Stimulated activated memory B cell treated with anti-CD40 and anti-IgM and Interleukin-4, amounts not matched to agents 10 μg/mL and 1 μg/mL and 100 μg/mL, for 72 hours (primary cell): ENCODE measurements around the gene HOXA3.

Source experiments
- ATAC-seq: fragments of 150-1000 bp; cut with Tn5 transposase; 2 replicates; pipeline ENCODE4 v1.10.0; 2021
- H3K27ac Mint-ChIP-seq: one replicate; pipeline ENCODE4 v1.8.0; 2022; ENCODE audit warnings: mild to moderate bottlenecking, mixed read lengths
- H3K27me3 Mint-ChIP-seq: one replicate; pipeline ENCODE4 v1.8.0; 2022; ENCODE audit warnings: mixed read lengths
- H3K36me3 Mint-ChIP-seq: one replicate; pipeline ENCODE4 v1.8.0; 2022; ENCODE audit warnings: mixed read lengths
- H3K4me1 Mint-ChIP-seq: one replicate; pipeline ENCODE4 v1.8.0; 2022; ENCODE audit warnings: mixed read lengths
- H3K4me3 Mint-ChIP-seq: one replicate; pipeline ENCODE4 v1.8.0; 2022; ENCODE audit warnings: mild to moderate bottlenecking, moderate library complexity, mixed read lengths
- H3K9me3 Mint-ChIP-seq: one replicate; pipeline ENCODE4 v1.8.0; 2022; ENCODE audit warnings: mixed read lengths

The HOXA3 gene

DNA sequence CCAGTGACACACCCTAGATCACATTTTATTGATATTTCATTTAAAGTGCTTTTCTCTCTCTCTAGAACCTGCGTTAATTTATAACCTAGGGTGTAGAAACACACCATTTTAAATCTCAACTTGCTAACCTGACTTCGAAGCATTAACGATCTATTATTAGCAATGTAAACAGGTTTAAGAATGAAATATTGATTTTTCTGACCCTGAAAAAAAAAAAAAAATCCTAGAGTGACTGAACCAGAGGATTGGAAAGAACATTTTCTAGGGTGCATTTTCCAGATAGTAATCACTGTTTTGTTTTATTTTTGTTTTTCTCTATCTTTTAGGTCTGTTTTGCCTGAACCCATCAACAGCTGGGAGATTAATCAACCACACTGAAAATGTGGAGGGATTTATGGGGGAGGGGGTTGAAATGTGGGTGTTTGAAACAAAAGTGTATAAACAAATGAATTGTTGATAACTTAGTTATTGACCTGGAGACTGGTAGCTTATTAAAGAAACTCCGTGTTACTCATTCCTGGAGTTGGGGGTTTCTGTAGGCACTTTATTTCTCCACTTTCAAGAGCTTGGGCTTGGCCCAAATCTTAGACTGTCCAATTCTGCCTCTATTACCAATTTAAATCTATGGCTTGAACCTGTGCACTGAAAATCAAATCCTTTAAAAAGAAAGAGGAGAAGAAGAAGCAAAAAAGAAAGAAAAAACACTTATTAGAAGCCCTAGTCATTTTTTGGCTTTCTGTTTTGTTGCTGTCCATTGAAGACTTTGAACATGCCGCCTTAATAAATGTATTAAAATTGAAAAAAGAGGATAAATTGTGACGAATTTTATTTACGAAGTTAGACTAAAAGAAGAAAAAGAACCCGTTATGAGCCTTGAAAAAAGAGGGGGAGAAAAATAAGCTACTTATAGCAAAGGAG lies 52.7 kb downstream of the HOXA3 start:
- ATAC-seq: no peak
- no peaks in the 10 kb centered on the region for H3K9me3 Mint-ChIP-seq
- H3K36me3 Mint-ChIP-seq: peaks cover 32% of the 10 kb centered on the region
- H3K27me3 Mint-ChIP-seq: peaks cover 86% of the 10 kb centered on the region
- H3K4me1 Mint-ChIP-seq: peaks cover 45% of the 10 kb centered on the region
- no peak overlapping the region for H3K27ac Mint-ChIP-seq
- no peak overlapping the region for H3K4me3 Mint-ChIP-seq

DNA sequence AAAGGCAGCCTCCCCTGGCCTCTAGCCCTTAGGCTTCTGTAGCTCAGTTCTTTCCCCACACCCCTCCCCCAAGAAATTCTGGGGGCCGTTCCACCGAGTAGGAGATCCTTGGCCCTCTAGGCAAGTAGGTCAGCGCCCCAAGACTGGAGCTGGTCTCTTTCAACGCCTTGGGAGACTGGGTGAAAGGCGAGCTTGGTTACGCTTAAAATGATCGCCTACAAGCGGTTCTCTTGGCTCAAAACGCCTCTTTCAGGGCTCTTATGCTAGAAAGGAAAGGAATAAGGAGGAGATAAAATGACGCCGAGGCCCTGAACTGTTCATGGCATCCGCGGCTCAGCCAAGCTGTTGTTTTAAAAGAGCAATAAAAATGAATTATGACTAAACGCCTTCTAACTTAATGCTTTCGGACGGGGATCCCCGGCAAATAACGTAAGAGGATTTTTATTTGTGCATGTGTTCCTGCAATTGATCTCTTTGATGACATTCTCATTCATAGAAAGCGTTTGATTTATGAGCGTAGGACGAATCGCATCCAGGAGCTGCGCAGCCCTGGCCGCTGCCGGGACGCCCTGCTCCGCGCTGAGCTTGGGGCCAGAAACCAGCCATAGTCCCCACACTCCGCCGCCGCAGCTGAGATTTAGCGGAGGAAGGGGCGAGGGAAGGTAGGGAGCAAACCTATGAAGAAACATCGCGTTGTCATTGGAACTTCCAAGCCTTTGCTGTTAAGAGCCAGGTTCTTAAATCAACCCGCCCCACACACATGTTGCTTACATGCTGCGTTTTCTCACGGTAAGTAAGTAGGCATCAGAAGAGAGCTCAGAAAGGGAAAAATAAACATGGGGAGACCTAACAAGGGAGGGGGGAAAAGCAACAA lies 53.6 kb downstream of the HOXA3 start:
- ATAC-seq: no peak
- Mint-ChIP-seq H3K4me1 (peaks cover 54% of the 10 kb centered on the region), H3K27ac (no peak overlapping the region)

DNA sequence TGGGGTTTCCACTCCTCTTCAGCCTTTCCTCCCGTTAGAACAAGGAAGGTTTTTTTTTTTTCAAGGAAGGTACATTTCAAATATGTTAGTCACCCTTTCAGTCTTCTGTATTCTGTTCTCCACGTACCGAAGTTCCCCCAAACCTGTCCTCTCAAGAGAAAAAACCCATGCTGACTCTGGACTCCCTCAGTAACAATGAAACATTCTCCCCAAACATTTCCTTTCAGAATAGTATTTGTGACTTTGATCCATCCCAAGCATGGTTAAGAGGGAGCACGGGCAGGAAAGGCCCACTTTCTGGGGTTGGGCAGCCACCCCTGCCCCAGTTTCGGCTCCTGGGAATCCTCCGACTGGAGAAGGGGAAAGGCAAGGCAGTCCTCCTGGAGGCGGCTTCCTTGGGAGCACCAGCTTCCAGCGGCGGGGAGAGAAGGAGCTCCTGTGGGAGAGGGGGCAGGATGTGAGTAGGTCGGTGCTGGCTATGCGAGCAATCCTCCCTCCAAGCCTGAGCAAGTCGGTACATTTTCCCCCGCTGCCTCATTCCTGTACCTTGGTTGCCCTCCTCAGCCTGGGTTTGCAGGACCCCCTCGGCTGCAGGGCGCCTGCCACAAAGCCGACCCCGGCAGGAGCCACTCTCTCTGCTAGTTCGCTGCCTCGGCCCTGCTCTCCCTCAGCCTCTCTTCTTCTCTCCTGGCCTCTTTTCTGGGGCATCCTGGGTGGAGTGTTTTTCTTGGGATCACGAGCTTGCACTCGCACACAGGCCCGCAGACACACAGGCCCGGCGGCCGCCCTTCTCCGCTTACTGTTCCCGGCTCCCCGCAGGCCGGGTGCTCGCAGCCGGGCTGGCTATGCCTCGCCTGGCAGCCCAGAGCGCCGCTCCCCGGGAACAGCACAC lies 54.5 kb downstream of the HOXA3 start:
- Mint-ChIP-seq H3K4me1 (peaks cover 51% of the 10 kb centered on the region), H3K4me3 (peak overlapping the region; percentile 21)

More for the DNA sequence above, 53.6 kb downstream of the HOXA3 start:
- peaks cover 86% of the 10 kb centered on the region for H3K27me3 Mint-ChIP-seq
- H3K4me3 Mint-ChIP-seq: no peak overlapping the region
- H3K9me3 Mint-ChIP-seq: no peaks in the 10 kb centered on the region
- H3K36me3 Mint-ChIP-seq: peaks cover 32% of the 10 kb centered on the region

DNA sequence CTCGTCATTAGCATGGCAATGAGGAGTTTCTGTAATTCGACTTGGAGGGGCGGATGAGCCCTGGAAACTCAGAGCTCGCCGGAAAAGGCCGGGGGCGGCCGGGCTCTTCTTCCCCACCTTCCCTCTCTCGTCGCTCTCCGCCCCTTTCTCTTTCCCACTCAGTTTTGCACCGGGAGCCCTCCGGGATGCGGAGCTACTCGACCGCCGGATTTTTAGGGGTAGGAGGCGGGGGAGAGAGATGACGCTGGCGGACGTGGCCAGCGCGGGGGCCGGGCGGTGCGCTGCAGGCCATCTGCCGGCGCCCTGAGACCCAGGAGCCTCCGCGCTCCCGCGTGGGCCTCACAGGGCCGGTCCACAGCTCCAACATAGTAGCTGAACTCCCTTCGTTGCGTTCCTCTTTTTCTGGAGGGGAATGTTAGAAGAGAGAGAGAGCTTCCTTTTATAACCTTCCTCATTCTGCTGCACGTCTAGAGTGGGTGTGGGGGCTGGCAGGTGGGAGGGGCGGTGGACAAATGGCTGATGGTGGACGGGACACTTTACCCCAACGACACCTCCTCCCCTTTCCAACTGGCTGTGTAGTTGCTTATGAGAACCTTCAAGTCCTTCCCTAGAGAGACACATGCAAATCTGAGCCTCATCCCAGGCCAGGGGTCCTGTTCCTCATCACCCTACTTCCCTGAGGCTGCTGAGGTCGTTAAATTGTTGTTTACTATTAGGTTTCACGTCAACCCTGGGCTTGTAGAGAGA lies 55.4 kb downstream of the HOXA3 start:
- H3K4me1 Mint-ChIP-seq: peaks cover 43% of the 10 kb centered on the region
- peaks cover 32% of the 10 kb centered on the region for H3K36me3 Mint-ChIP-seq
- no peak for ATAC-seq
- H3K27ac Mint-ChIP-seq: peak overlapping the region; percentile 82
- no peaks in the 10 kb centered on the region for H3K9me3 Mint-ChIP-seq
- H3K4me3 Mint-ChIP-seq: peak overlapping the region; percentile 88
- H3K27me3 Mint-ChIP-seq: peaks cover 86% of the 10 kb centered on the region

More for the DNA sequence above, 54.5 kb downstream of the HOXA3 start:
- ATAC-seq: no peak
- peak overlapping the region; percentile 82 for H3K27ac Mint-ChIP-seq
- H3K9me3 Mint-ChIP-seq: no peaks in the 10 kb centered on the region
- peaks cover 32% of the 10 kb centered on the region for H3K36me3 Mint-ChIP-seq
- H3K27me3 Mint-ChIP-seq: peaks cover 86% of the 10 kb centered on the region

DNA sequence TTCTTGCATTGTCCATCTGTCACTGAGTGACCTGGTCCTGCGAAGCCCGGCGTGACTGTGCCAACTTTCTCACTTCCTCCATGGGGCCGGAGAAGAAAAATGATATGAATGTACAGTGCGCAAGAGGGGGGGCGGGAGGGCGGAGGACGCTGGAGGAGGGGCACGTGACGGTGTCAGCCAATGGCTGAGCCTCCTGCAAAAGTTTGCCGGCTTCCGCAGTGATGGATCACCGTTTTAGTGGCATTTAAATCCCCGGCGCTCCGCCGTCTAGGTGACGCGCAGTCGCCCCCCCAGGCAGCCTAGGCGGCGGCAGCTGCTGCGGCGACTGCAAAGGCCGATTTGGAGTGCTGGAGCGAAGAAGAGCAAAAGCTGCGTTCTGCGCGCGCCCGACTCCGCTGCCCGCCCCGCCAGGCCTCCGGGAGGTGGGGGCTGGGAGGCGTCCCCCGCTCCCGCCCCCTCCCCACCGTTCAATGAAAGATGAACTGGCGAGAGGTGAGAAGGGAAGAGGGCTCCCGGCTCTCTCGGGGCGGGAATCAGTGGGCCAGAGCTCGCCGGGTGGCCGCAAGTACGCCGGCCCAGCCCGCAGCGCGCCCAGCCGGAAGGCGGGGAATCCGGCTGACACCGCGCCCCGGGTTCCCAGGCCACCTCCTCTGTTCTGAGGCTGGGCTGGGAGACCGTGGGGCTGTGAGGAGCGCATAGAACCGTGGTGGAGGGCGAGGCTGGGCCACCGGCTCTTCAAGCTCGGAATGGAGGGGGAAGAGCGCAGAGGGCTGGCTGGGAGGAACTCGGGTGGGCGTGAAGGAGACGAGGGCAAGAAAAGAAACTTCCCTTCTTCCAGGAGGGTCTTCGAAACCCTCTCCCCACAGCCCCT lies 56.3 kb downstream of the HOXA3 start, which contains the start of gene HOXA1:
HOXA1 (minus strand) TSS at position 104 of the 871 bp plus-strand sequence; CDS start at position 16, 88 bp downstream.
- Mint-ChIP-seq H3K27ac (peak within 1 kb of the TSS; percentile 82), H3K36me3 (peaks cover 24% of the 10 kb centered on the region), H3K4me3 (peak within 1 kb of the TSS; percentile 88), H3K9me3 (no peaks in the 10 kb centered on the region), H3K4me1 (peaks cover 43% of the 10 kb centered on the region), H3K27me3 (peaks cover 86% of the 10 kb centered on the region)
- peak; percentile 92 for ATAC-seq

DNA sequence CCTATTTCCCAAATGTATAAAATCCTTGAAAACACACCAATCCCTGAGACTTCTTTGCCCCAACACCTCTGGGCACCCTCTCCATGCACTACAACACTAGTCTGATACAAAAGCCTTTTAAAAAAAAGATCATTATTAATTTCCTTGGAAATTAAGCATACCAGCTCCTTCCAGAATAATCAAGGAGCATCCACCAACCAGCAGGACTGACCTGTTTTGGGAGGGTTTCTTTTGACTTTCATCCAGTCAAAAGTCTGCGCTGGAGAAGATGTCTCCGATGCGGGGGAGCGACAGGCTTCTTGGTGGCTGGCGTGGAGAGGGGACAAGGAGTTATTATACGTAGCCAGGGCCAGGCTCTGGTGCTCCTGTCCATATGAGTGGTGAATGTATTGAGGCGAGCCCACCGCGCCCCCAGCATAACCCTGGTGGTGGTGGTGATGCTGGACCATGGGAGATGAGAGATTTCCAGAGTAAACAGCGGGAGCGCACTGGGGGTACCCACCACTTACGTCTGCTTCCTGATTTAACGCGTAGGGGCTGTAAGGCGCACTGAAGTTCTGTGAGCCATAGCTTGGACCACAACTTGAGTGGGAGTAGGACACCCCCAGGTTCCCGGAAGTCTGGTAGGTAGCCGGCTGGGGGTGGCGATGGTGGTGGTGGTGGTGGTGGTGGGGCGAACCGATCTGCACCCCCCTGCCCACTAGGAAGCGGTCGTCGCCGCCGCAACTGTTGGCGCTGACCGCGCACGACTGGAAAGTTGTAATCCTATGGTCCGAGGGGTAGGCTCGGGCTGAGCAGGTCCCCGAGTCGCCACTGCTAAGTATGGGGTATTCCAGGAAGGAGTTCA lies 57.1 kb downstream of the HOXA3 start:
- Mint-ChIP-seq H3K4me1 (peaks cover 43% of the 10 kb centered on the region), H3K27ac (peak overlapping the region; percentile 82)
- ATAC-seq: peak; percentile 44

DNA sequence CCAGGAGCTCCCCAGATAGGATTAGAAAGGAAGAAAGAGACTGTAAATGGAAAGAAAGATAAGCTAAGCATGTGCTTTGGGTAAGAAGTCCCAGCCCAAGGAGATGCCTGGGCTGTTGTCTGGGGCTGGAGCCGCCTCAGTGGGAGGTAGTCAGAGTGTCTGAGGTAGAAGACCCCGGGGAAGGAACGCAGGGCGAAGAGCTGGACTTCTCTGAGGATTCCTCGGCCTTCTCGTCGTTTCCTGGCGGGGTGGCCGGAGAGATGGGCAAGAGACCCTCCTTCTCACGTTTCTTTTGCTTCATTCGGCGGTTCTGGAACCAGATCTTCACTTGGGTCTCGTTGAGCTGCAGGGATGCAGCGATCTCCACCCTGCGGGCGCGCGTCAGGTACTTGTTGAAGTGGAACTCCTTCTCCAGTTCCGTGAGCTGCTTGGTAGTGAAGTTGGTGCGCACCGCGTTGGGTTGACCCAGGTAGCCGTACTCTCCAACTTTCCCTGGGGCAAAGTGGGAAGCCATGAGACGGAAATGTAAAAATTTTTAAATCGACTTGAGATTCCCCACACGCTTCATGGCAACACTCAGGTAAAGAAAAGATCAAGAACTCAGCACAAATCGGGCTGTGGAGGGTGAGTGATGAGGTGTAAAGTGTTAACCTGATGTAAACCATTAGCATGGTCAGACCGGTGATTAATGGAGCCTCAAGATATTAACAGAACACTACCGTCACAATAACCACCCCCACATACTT lies 57.9 kb downstream of the HOXA3 start:
- Mint-ChIP-seq H3K4me3 (no peak overlapping the region), H3K9me3 (no peaks in the 10 kb centered on the region), H3K27ac (peak overlapping the region; percentile 82), H3K36me3 (peaks cover 8% of the 10 kb centered on the region), H3K27me3 (peaks cover 86% of the 10 kb centered on the region), H3K4me1 (peaks cover 43% of the 10 kb centered on the region)
- no peak for ATAC-seq

More for the DNA sequence above, 57.1 kb downstream of the HOXA3 start:
- H3K36me3 Mint-ChIP-seq: peaks cover 15% of the 10 kb centered on the region
- H3K4me3 Mint-ChIP-seq: peak overlapping the region; percentile 88
- H3K27me3 Mint-ChIP-seq: peaks cover 86% of the 10 kb centered on the region
- H3K9me3 Mint-ChIP-seq: no peaks in the 10 kb centered on the region

DNA sequence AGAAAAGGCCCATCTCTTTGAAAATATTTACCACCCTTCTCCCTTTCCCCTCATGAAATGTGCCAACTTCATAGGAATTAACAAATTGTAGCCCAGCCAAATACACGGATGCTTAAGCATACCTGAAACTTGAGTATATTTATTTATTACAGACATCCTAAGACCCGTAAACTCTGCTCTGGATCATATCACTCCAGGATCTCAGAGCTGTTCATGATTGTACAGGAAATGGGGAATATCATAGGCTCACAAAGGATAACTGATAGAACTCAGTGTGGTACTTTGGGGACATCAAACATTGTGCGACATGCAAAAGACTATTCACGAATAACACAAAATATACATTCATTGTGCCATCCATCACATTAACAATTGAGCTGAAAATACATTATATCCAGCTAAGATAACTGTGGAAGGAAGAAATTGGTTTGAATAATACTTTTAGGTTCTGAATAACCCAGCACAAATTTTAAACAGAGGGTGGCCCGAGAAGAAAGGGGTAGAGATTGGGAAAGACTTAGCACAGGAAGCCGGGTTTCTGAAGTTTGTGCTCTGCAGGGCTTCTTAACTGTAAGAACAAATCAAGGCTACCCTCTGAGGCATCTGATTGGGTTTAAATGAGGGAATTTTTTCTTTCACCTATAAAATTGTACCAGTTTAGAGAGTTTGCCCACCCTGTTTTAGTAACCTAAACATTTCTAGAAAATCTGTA lies 59.0 kb downstream of the HOXA3 start:
- H3K36me3 Mint-ChIP-seq: no peaks in the 10 kb centered on the region
- no peak overlapping the region for H3K4me3 Mint-ChIP-seq
- H3K4me1 Mint-ChIP-seq: peaks cover 36% of the 10 kb centered on the region
- ATAC-seq: no peak
- H3K27ac Mint-ChIP-seq: no peak overlapping the region
- H3K9me3 Mint-ChIP-seq: no peaks in the 10 kb centered on the region
- peaks cover 85% of the 10 kb centered on the region for H3K27me3 Mint-ChIP-seq

DNA sequence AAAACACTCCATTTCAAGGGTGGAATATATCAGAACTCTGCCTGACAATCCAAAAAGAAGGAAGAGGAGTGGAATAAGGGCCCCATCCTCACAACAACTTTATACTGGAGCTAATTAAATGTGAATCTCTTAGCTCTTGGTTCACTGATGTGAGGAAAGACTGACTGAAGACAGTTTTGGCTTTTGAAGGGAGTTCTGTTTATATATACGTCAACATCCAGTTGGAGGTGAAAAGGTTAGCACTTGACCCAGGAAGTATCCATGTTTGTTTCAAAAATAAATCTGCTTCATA lies 59.6 kb downstream of the HOXA3 start:
- peaks cover 86% of the 10 kb centered on the region for H3K27me3 Mint-ChIP-seq
- no peak overlapping the region for H3K27ac Mint-ChIP-seq
- H3K4me3 Mint-ChIP-seq: no peak overlapping the region
- no peaks in the 10 kb centered on the region for H3K9me3 Mint-ChIP-seq
- ATAC-seq: no peak
- H3K36me3 Mint-ChIP-seq: no peaks in the 10 kb centered on the region
- H3K4me1 Mint-ChIP-seq: peaks cover 35% of the 10 kb centered on the region

DNA sequence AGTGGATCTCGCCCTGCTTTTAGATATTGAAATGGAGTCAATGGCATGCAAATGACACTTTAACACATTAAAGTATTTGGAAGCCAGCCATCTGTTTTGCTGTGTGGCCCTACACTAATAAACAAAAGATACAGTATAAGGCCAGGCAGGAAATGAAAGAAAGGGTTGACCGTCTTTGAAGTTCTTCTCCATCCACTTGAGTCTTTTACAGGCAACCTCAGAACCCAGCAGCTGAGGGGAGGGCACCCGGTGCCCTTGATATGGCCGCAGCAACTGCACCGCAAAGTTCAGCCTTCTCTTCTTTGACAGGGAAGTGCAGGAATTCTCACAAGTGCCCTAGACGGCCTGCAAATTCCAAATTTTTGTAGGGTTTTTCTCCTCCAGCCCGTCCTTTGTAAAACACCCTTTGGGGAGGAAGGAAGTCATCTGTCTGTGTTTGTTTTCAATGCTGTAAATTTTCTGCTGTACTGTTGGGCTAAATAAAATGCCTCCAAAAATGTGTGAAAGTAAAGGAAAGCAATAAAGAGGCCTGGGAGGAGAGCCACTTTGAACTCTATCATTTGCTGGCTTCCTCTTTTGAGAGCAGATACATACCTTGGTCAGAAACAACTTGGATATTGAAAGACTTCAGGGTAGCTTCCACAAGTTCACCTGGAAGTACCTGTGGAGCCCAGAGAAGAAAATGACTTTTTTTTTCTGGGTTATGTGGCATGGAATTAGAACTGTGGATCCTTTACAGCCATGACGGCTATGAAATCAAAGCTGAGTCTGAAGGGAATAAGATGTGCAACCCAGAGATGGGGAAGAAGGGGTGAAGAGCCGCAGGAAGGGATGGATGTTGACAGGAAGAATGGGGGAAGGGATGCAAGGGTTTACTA lies 60.2 kb downstream of the HOXA3 start:
- Mint-ChIP-seq H3K27ac (no peak overlapping the region), H3K9me3 (no peaks in the 10 kb centered on the region)

DNA sequence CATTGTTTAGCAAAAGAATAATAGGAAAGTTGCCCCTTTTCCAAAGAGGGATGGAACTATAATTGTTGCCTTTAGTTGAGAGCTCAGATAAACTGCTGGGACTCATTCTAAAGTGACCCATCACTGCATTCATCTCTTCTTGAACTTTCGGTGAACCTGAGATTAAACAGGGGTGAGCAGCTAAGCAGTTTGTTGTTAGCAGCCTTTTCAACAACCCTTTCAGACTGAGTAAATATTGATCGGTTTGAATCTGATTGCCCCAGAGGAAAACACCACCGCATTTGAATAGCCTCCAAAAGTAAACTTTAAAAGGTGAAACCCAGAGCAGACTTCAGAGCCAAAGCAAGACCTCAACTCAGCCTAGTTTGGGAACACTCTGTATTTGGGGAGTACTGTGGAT lies 61.3 kb downstream of the HOXA3 start:
- Mint-ChIP-seq H3K27me3 (peaks cover 86% of the 10 kb centered on the region), H3K36me3 (no peaks in the 10 kb centered on the region), H3K4me3 (no peak overlapping the region), H3K4me1 (peaks cover 25% of the 10 kb centered on the region), H3K9me3 (no peaks in the 10 kb centered on the region), H3K27ac (no peak overlapping the region)
- no peak for ATAC-seq

More for the DNA sequence above, 60.2 kb downstream of the HOXA3 start:
- peaks cover 30% of the 10 kb centered on the region for H3K4me1 Mint-ChIP-seq
- no peak overlapping the region for H3K4me3 Mint-ChIP-seq
- no peaks in the 10 kb centered on the region for H3K36me3 Mint-ChIP-seq
- ATAC-seq: no peak
- H3K27me3 Mint-ChIP-seq: peaks cover 86% of the 10 kb centered on the region
